K562 (cell line): ENCODE results near the gene TMEM120B. TPM values are rescaled to one million over a fixed set of nuclear protein-coding genes. Genes with fewer than 3 reads are reported as not detected.

Source experiments
- ATAC-seq: fragments of 200-7000 bp; cut with Tn5 transposase; 3 replicates; pipeline ENCODE4 v1.9.1; 2020; ENCODE audit warnings: moderate library complexity
- BruUV-seq: library from RNA; stranded (reverse); fragments of 400-500 nt; replicated peaks from 2 replicates; lab custom pipeline; 2021; lab: Mats Ljungman, UMichigan
- CTCF ChIA-PET: fragments of 300-600 bp; formaldehyde crosslinking; extraction: SDS; loops from one replicate; lab custom pipeline; 2021; ENCODE audit warnings: low intra/inter-chr PET ratio; lab: Yijun Ruan, JAX
- POLR2A ChIA-PET: fragments of 300-600, 350-650 bp; sonication (Branson Sonifier 250); formaldehyde crosslinking; extraction: SDS; loops from one replicate; lab custom pipeline; 2021; ENCODE audit warnings: antibody characterized with exemption, inconsistent platforms; lab: Yijun Ruan, JAX
- DNase-seq, 4 experiments: peaks; one replicate each; pipeline versions ENCODE4 v3.0.0 to v3.0.0-alpha.2; 2011 to 2018; ENCODE audit warnings: low spot score in 3 of 4, mixed read lengths in 3 of 4; ENCODE audit errors: extremely low read depth in 1 of 4
- FAIRE-seq: peaks from 2 replicates; lab custom pipeline; 2011; peaks lifted over from hg19 to GRCh38; lab: Jason Lieb, UNC
- H2AFZ ChIP-seq: 2 replicates; pipeline ENCODE4 v1.6.0; 2011; ENCODE audit warnings: low read depth, low read length, control low read depth, inconsistent platforms
- H3K27ac ChIP-seq: fragments of 200-600 bp; 3 replicates; pipeline ENCODE4 v1.8.0; 2011; ENCODE audit warnings: low read depth, mild to moderate bottlenecking, control low read depth, inconsistent platforms, low read length, moderate library complexity, mixed read lengths; ENCODE audit errors: extremely low read depth
- H3K27me3 ChIP-seq, 2 experiments: fragments of 300-600 bp in 1 of 2; 2 replicates in 1 of 2; 3 replicates in 1 of 2; pipeline versions ENCODE4 v1.6.0 to v1.8.0; 2011; ENCODE audit warnings: inconsistent platforms in 2 of 2, low read length in 2 of 2, mild to moderate bottlenecking in 1 of 2, mixed read lengths in 1 of 2, moderate library complexity in 1 of 2; ENCODE audit not compliant: control insufficient read depth in 2 of 2, insufficient read depth in 2 of 2
- H3K36me3 ChIP-seq: fragments of 300-600 bp; 3 replicates; pipeline ENCODE4 v1.8.0; 2011; ENCODE audit warnings: mild to moderate bottlenecking, low read length, inconsistent platforms; ENCODE audit not compliant: control insufficient read depth, insufficient read depth
- H3K4me1 ChIP-seq, 2 experiments: fragments of 200-600 bp in 1 of 2; replicated peaks in 1 of 2; 2 replicates in 1 of 2; 3 replicates in 1 of 2; pipeline versions ENCODE4 v1.5.1 to v1.8.0; 2011; ENCODE audit warnings: inconsistent platforms in 2 of 2, low read length in 2 of 2, mild to moderate bottlenecking in 1 of 2, mixed read lengths in 1 of 2, moderate library complexity in 1 of 2; ENCODE audit not compliant: control insufficient read depth in 2 of 2, insufficient read depth in 2 of 2
- H3K4me2 ChIP-seq: 2 replicates; pipeline ENCODE4 v1.6.1; 2011; ENCODE audit warnings: low read length, control low read depth, inconsistent platforms, mixed read lengths; ENCODE audit not compliant: insufficient read depth
- H3K4me3 ChIP-seq: fragments of 200-600 bp; sonication (generic), shearing (Covaris generic); 2 replicates; pipeline ENCODE4 v1.5.1; 2016; ENCODE audit warnings: control low read depth, inconsistent platforms
- H3K79me2 ChIP-seq: fragments of 200-600 bp; 3 replicates; pipeline ENCODE4 v1.8.0; 2011; ENCODE audit warnings: low read length, inconsistent platforms; ENCODE audit not compliant: control insufficient read depth, insufficient read depth
- H3K9ac ChIP-seq, 2 experiments: 2 replicates each; pipeline versions ENCODE4 v1.6.0 to v1.6.1; 2011; ENCODE audit warnings: low read depth in 2 of 2, low read length in 2 of 2, control low read depth in 1 of 2, inconsistent platforms in 1 of 2, mild to moderate bottlenecking in 1 of 2, mixed read lengths in 1 of 2; ENCODE audit not compliant: insufficient read depth in 1 of 2
- H3K9me1 ChIP-seq: one replicate; pipeline ENCODE4 v1.6.0; 2011; ENCODE audit warnings: inconsistent platforms, mild to moderate bottlenecking, low read length, moderate library complexity; ENCODE audit not compliant: control insufficient read depth, insufficient read depth
- H3K9me3 ChIP-seq: replicated peaks from 2 replicates; pipeline ENCODE4 v1.5.1; 2011; ENCODE audit warnings: low read depth, low read length, inconsistent platforms; ENCODE audit not compliant: control insufficient read depth, insufficient read depth
- H4K20me1 ChIP-seq: replicated peaks from 2 replicates; pipeline ENCODE4 v1.6.1; 2011; ENCODE audit warnings: low read length, inconsistent platforms, mixed read lengths; ENCODE audit not compliant: control insufficient read depth, insufficient read depth
- CHD4 ChIP-seq: fragments of 200-600 bp; sonication (generic); IDR thresholded peaks from 3 replicates; pipeline ENCODE4 v1.6.1; 2012; ENCODE audit warnings: low read depth, mild to moderate bottlenecking, mixed read lengths, low read length, inconsistent platforms; ENCODE audit not compliant: insufficient read depth, insufficient replicate concordance, poor library complexity, severe bottlenecking
- JUNB ChIP-seq: fragments of 450-650 bp; formaldehyde crosslinking; conservative IDR thresholded peaks from 2 replicates; pipeline ENCODE4 v1.4.0; 2020; ENCODE audit warnings: mild to moderate bottlenecking
- PHB ChIP-seq: fragments of 250-450 bp; sonication (Bioruptor Pico); IDR thresholded peaks from 2 replicates; pipeline ENCODE4 v1.5.0; 2021
- POLR2G ChIP-seq: fragments of 200-400 bp; formaldehyde crosslinking; IDR thresholded peaks from 2 replicates; pipeline ENCODE4 v1.6.1; 2017; ENCODE audit warnings: low read depth, mild to moderate bottlenecking, antibody characterized with exemption, low read length, moderate library complexity
- REST ChIP-seq, 2 experiments: fragments of 450-650 bp; formaldehyde crosslinking in 1 of 2; IDR thresholded peaks; 2 replicates each; pipeline versions ENCODE4 v1.4.0 to v1.6.1; 2014 to 2020; ENCODE audit warnings: mild to moderate bottlenecking in 2 of 2, borderline replicate concordance in 1 of 2, low read depth in 1 of 2
- TCF3 ChIP-seq: sonication (generic); formaldehyde crosslinking; IDR thresholded peaks from 2 replicates; pipeline ENCODE4 v1.4.0; 2020; ENCODE audit warnings: mild to moderate bottlenecking, missing genetic modification reagents
- WGBS: fragments of 100-300 bp; shearing (Covaris generic); methylation state at CpG from one replicate; pipeline ENCODE4 v1.1.6; 2016; ENCODE audit warnings: low coverage, mixed read lengths; ENCODE audit not compliant: insufficient coverage; ENCODE audit errors: missing lambda C conversion rate; 5-methylcytosine and 5-hydroxymethylcytosine counted together
- in situ Hi-C: fragments of 300-500 bp; cut with MboI; formaldehyde crosslinking; loops from 4 replicates; pipeline ENCODE4 v1.15.0; 2018; ENCODE audit warnings: inconsistent platforms, mixed read lengths
- intact Hi-C: fragments of 100-400 bp; cut with micrococcal nuclease; formaldehyde crosslinking; loops from 2 replicates; pipeline ENCODE4 v1.14.2; 2022
- polyA plus RNA-seq, 8 experiments: library from polyadenylated mRNA; depleted of rRNA in 4 of 8; stranded (reverse) in 5 of 8; unstranded in 3 of 8; fragments of >200 nt; fragmentation: Nextera tagmentation in 2 of 8; fragmentation: Illumina TruSeq in 1 of 8; extraction: Ambion mirVana in 2 of 8; extraction: Trizol in 1 of 8; gene quantifications; 2 replicates each; pipeline versions ENCODE4 v1.2.1 to v1.2.3, GENCODE V29; 2011 to 2014; ENCODE audit warnings: inconsistent platforms in 1 of 8, missing spikeins in 1 of 8
- total RNA-seq, 7 experiments: library from RNA; depleted of rRNA in 6 of 7; stranded (reverse); fragments of >200 nt in 6 of 7; fragmentation: Illumina TruSeq in 2 of 7; extraction: Trizol in 2 of 7; gene quantifications; 2 replicates each; pipeline versions ENCODE4 v1.2.1 to v1.2.3, GENCODE V29; 2011 to 2021; ENCODE audit warnings: low replicate concordance in 1 of 7

The TMEM120B gene
- total and polyA plus RNA-seq, 9 of the 15 experiments (the other 6 are each of a cell fraction or from before 2014, with no cell fraction given) = 1.7 to 18.6 (median 7.4) TPM

DNA sequence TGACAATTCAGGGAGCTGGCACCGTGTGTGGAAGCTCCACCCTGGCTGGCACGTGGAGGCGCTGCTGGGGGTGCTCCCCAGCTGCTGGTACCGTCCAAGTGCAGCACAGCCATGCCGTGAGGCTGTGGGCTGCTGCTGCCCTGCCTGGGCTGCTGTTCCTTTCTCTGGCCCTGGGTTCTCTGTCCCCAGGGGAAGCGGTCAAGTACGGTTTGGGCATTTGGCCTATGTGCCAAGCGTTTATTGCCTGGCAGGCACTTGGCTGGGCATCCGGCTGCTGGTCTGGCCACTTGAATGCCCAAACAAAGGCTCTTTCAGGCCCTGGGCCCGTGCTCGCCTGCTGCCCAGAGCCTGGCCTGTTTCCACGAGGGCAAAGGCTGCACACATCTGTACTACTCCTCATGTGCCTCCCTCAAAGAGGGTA, 41.3 kb downstream of the TMEM120B start:
- Histone ChIP-seq H3K4me3 (no peak overlapping the region), H3K27ac (no peak overlapping the region), H3K27me3 (no peaks in the 10 kb centered on the region), H3K4me2 (no peak overlapping the region), H3K4me1 (peaks cover 6 to 18% of the 10 kb centered on the region in 2 experiments; a peak in 4 of 5 replicates), H3K36me3 (peaks cover 35% of the 10 kb centered on the region), H3K9me3 (no peaks in the 10 kb centered on the region), H3K9me1 (peaks cover 6% of the 10 kb centered on the region), H4K20me1 (no peaks in the 10 kb centered on the region), H2AFZ (no peak overlapping the region), H3K9ac (no peak overlapping the region), H3K79me2 (no peaks in the 10 kb centered on the region)
- intact Hi-C loops (no loop called here), in situ Hi-C loops (no loop called here)
- DNase-seq = no peak
- FAIRE-seq = no peak
- BruUV-seq = no TSS peak
- ChIA-PET CTCF (no interaction called here), POLR2A (no interaction called here)
- no peak for ATAC-seq
- TF ChIP-seq POLR2G (peak; percentile 41), CHD4 (no peak), PHB (CRISPR knock-in tag) (no peak)
- WGBS = 79% methylated on average over 9 of the region's 12 CpGs

DNA sequence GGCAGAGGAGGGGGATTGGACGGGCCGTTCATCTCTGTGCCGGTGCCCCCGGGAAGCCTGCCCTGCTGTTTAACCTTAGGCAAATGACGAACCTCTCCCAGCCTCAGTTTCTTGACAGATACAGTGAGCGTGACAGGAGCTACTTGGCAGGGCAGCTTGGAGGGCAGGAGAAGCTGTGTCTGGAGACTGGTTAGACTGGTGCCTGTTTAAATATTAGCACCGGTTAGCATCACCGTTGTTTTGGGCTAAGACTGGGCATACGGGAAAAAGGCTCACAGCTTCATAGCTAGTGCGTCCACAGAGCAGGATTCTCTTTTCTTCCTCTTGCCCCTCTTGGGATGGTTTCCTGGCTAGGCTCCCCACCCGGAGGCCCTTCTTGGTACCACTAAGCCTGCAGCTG, 42.3 kb downstream of the TMEM120B start:
- ATAC-seq (no peak), DNase-seq (no peak), FAIRE-seq (peak; percentile 19)
- Histone ChIP-seq H3K9me3 (no peaks in the 10 kb centered on the region), H3K79me2 (no peaks in the 10 kb centered on the region), H3K27ac (no peak overlapping the region), H3K9me1 (peaks cover 6% of the 10 kb centered on the region), H3K4me3 (no peak overlapping the region), H3K9ac (peak overlapping the region in 1 of 2 experiments; percentile 28; a peak in 2 of 4 replicates), H3K36me3 (peaks cover 28% of the 10 kb centered on the region), H3K4me1 (peaks cover 0 to 11% of the 10 kb centered on the region in 2 experiments; a peak in 1 of 5 replicates), H3K4me2 (no peak overlapping the region), H2AFZ (no peak overlapping the region), H3K27me3 (no peaks in the 10 kb centered on the region), H4K20me1 (no peaks in the 10 kb centered on the region)
- no TSS peak for BruUV-seq
- POLR2A ChIA-PET = interaction anchor here (0.9 kb wide), 1 partner anchor 13 kb away, joined by 3 read pairs; no protein-coding TSS in a partner anchor
- intact Hi-C loops (no loop called here), in situ Hi-C loops (no loop called here)
- CTCF ChIA-PET = no interaction called here
- 93% methylated on average over 11 of the region's 11 CpGs for whole genome bisulfite sequencing
- no peak for TF ChIP-seq REST (IDR thresholded peaks at IDR 0.05; ENCODE audit: borderline replicate concordance)
- no peak for TF ChIP-seq REST (CRISPR knock-in tag; IDR thresholded peaks at IDR 0.05; ENCODE audit: low read depth)
- no peak for TF ChIP-seq JUNB (CRISPR knock-in tag)
- TF ChIP-seq TCF3 (CRISPR knock-in tag) = no peak
